HG03469 (cell line): ENCODE measurements around the gene FCAMR.

Experiments used
- ATAC-seq: cut with Tn5 transposase; IDR thresholded peaks from one replicate; pipeline ENCODE4 v1.9.1; 2021; ENCODE audit warnings: mild to moderate bottlenecking, moderate library complexity, moderate number of reproducible peaks; ENCODE audit not compliant: unreplicated experiment

The FCAMR gene

GRCh38 chr1:207000651-207001291 is 30.5 kb upstream of the FCAMR start:
- no peak for ATAC-seq

GRCh38 chr1:206998816-206999215 is 28.6 kb upstream of the FCAMR start:
- ATAC-seq: no peak

GRCh38 chr1:206992790-206993189 is 22.5 kb upstream of the FCAMR start:
- no peak for ATAC-seq

DNA sequence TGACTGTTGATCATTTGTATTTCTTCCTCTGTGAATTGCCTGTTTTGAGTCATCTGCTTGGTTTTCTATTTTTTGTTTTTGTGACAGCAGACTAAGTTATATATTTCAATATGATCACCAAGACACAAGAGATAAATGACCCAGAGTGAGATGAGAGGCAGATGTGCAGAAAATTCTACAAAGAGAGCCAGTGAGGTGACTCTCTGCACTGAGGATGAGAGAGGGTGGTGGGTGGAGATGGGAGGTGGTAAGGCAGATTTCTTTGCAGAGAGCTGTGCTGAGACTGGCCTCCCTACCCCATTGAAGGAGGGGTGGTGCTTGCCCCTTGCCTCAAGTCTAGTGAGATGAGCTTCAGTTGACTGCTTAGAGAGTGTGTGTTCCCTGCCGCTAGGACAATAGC is 17.6 kb upstream of the FCAMR start:
- ATAC-seq: no peak

DNA sequence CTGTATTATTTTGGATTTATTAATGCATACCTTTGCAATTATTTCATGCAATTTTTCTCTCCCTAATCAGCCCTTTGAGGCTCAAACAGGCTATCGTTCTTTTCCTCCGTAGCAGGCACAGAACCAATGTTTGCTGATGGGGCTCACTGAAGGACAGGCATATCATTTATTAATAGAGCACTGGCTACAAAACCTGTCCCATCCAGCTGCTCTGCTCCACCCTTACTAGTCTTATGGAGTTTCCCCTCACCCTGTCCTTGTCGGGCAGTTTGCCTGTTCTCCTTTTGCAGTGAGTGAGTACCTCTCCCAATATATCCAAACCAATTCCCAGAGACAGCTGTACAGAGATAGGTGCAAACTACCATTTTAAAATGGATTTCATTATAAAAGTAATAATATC is 16.6 kb upstream of the FCAMR start:
- no peak for ATAC-seq

GRCh38 chr1:206986402-206986801 is 16.1 kb upstream of the FCAMR start:
- no peak for ATAC-seq

DNA sequence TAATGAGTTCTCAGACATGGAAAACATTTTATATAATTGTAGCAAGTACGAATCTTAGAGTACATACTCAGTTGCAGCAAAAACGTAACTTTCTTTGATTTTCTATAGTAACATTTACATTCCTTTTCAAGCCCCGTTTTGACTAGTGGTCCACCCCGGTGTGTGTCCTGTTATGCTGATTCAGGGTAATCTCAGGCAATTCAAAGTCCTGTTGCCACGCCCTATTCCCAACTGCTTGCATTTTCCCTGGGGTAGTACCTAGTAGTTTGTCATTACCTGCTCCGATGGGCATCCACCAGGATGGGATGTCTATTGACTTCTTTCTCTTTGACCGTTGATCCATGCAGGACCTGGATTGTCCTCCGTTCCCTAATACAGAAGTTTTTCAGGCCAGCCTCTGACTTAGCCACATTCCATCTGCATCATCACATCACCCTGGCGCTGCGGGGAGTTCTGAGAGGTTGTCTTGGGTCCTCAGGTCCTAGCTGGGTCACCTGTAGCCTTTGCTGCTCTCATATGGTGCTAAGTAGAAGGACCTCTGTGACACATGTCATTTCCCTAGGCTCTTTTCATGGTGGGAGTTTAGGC is 15.0 kb upstream of the FCAMR start:
- ATAC-seq: no peak

DNA sequence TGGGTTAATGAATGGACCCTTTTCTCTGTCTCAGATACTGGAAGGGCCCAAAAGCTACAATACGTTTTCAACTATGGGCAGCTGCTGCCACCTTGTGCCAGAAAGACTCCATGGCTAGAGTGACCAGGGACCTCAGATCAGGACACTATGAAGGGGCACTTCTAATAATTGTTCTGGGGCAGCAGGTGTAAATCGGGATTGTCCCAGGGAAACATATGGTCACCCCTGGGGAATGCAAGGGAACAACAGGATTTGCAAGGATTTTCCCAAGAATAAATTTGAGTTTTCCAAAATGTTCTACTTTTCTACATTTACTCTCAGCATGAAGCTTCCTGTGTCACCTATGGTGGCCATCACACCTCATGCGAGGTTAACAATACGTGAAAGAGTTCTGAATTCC is 12.0 kb upstream of the FCAMR start:
- no peak for ATAC-seq

- ATAC-seq: no peak
Observed at GRCh38 chr1:206979379-206980043, 9.3 kb upstream of the FCAMR start.

DNA sequence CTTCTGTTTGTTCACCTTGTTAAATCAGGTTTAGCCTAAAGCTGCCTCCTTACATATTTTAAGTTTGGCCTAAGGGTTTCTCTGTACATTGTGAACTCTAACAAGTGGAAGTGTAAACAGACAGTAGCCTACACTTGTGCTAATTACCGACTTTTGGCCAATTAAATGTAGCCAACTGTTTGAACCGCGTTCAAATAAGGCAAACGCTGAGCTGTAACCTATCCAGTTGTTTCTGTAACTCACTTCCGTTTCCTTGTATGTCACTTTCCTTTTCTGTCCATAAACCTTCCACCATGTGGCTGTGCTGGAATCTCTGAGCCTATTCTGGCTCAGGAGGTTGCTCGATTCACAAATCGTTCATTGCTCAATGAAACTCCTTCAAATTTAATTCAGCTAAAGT is 8.0 kb upstream of the FCAMR start:
- ATAC-seq: no peak

DNA sequence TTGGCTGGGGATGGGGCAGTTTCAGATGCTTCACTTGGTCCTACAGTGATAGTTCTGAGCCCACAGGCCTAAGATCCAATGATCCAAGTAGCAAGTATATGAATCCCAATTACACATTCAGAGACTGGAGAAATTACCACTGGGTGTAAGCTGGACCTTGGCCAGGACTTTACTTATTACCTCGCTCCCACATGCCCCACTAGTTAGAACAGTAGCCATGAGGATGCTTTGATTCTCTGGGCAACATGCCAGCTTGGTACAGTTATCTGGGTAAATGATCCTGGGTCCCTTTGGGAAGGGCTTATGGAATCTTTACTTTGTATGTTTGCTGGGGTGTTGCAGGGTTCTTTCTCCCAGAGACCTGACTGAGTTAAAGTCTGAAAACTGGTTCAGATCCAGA is 5.0 kb upstream of the FCAMR start:
- no peak for ATAC-seq

DNA sequence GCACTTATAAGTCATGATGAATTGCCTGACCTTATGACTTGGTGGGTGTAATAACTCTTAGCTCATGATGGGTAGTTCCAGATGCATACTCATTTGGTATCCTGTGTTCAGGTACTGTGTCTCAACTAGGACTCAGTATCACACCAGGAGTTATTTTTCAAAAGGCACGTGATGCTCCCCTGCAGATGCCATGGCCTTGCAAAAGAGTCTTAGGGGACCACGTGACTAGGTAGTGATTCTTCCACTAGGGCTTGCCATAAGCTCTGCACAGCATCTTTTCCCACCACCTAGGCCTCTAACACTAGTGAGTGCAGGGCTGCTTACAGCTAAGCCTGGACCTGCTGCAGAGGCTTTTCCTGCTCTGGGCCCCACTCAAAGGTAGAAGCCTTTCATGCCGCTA is 3.9 kb upstream of the FCAMR start:
- no peak for ATAC-seq

DNA sequence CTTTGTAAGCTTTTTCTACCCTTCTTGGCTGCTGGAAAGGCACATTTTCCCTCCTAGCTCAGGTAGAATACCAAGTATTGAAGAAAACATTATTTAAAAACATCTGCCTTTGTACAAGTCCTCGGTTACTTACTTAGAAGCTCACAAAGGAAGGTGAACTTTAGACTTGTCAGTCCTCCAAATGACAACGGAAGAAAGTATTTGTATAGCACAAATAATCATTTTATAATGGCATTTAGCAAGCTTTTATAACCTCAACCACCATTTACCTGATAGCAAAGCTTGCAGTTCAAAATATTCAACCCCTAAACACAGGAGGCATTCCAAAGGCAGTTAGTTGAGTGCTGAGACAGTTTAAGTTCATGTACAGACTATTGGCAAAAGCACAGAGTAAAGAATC is 2.5 kb upstream of the FCAMR start:
- no peak for ATAC-seq

DNA sequence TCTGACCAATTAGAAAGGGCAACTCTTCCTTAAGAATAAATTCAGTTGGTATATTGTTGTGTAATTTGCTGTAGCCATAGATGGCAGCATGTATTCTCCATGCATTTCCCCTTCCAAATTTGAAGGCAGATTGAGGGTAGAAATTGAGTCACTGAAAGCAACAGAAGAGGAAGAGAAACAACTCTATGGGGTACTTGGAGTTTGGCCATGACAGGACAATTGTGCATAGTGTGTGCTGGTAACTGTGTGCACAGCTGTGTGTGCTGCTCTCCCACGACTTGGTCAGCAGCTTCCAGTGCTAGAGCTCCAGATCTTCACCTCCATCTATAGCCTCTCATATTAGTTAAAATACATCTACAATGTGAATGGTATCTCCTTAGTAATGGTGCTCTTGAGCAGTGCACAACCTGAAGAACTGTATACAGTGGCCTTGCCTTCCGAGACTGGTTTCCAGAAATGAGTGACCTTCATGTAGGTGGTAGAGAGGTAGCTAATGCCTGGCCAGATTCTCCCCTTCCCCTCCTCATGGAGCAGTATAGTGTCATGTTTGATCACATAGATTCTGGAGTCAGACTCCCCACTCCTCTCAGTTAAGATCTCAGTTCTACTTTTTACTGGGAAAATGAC is 882 bp upstream of the FCAMR start:
- no peak for ATAC-seq

DNA sequence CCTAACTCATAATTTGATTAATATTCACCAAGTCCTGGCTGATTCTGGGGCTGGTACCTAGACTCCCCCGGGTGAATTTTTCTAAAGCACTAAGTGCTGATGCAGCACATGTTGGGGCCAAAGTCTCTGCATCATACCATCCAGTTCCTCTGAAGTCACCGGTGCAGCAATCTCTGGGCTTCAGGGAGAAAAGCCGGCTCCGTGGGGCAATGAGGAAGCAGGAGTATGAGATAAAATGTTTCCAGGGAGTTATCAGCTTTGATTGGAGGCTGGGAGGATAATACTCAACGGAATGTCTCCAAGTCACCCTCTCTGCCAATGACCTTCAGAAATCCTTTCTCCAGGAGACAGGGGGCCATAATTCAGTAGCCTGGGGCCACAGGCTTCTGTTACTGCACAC is 1.2 kb downstream of the FCAMR start:
- no peak for ATAC-seq

- ATAC-seq: peak; percentile 51
Observed at GRCh38 chr1:206967096-206967849, 3.0 kb downstream of the FCAMR start.

DNA sequence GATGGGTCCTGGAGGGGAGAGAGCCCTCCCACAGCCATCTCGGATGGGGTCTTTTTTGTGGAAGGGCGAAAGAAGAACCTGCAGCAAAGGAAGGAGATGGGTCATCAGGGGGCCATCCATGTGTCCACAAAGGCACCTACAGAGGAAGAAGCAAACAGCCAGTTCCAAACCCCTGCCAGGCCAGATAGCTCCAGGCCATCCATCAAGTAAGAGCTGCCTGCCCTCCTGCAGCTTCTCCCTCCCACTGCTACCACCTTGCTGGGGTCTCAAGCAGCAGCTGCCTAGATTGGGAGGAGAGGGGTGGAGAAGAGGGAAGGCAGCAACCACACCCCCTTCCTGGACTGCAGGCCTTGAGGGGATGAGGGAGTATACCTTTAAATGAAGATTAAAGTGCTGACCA is 4.5 kb downstream of the FCAMR start:
- ATAC-seq: no peak

DNA sequence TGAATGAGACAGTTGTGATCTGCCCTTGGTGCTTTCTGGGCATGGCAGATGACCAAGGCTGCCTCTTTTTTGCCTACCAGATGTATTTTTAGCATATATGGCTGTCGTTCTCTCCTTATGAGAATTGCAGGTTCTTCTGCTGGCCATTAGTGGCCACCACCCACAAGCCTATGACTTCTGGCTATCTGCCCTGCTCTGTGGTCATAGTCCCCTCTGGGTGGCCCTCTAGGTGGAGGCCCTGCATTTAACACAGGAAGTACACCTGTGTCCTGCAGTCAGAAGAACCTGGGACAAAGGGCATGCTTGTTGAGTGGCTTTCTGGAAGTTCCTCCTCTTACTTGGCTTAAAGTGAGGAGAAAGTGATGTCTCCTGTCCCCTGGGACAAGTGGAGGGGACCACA is 6.5 kb downstream of the FCAMR start:
- no peak for ATAC-seq

- no peak for ATAC-seq
Observed at GRCh38 chr1:206963119-206963712, 7.0 kb downstream of the FCAMR start.

DNA sequence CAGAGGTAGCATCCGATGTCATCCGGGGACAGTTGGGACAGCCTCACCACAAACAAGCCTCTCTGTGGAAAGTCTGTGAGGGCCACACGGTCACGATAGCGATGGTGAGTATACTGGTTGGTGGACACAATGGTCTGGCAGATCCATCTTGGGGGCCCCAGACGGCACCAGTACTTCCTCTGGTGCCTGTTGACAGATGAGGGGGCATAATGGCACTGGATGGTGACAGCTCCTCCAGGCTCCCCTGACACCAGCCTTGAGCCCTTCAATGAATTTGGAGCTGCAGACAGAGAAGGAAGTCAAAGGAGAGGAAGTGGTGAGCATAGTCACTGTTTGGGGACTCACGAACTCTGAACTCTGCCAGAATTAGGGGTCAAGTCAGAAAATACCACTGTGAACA is 8.0 kb downstream of the FCAMR start:
- no peak for ATAC-seq

DNA sequence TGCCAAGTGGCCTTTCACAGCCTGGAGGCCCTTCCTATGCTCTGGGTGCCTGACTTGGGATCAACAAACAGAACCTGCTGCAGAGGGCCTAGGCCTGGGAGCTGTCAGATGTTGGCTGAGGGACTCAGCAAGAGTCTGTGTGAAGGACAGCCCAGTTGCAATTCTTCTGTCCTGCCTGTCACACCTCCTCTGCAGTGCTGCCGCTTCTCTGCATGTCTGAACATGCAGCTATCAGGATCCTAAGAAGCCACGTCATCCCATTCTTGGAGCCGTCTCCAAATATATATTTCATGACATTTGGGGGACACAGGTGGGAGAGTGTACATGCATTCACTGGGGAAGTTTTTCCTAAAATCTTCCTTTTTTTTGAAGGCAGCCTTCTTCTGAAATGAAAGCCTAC is 8.6 kb downstream of the FCAMR start:
- ATAC-seq: no peak
